HG02973 (cell line): ENCODE data around the gene HUWE1.
"Not testable (repeated sequence)": the region's sequence is repeated elsewhere in the genome, so short reads cannot be mapped to it uniquely, and the experiment has no call there.

Experiments used
- ATAC-seq: cut with Tn5 transposase; IDR thresholded peaks from one replicate; pipeline ENCODE4 v1.9.1; 2021; ENCODE audit warnings: moderate library complexity; ENCODE audit not compliant: unreplicated experiment

The HUWE1 gene

GRCh38 chrX:53616946-53617345 lies 69.6 kb downstream of the HUWE1 start:
- ATAC-seq, result no peak

GRCh38 chrX:53606456-53606855 lies 80.1 kb downstream of the HUWE1 start:
- ATAC-seq, result no peak

GRCh38 chrX:53605004-53605403 lies 81.5 kb downstream of the HUWE1 start:
- no peak for ATAC-seq

- no peak for ATAC-seq
Measured at GRCh38 chrX:53599781-53600396, 86.6 kb downstream of the HUWE1 start.

GRCh38 chrX:53598169-53598568 lies 88.3 kb downstream of the HUWE1 start:
- ATAC-seq, result no peak

- no peak for ATAC-seq
Measured at GRCh38 chrX:53595266-53595810, 91.2 kb downstream of the HUWE1 start.

GRCh38 chrX:53594354-53594753 lies 92.2 kb downstream of the HUWE1 start:
- no peak for ATAC-seq

GRCh38 chrX:53587795-53588420 lies 98.6 kb downstream of the HUWE1 start:
- ATAC-seq, result no peak

- ATAC-seq, result no peak
Measured at GRCh38 chrX:53584891-53585290, 101.6 kb downstream of the HUWE1 start.

GRCh38 chrX:53583571-53583970 lies 102.9 kb downstream of the HUWE1 start:
- no peak for ATAC-seq

- ATAC-seq, result no peak
Measured at GRCh38 chrX:53580742-53581504, 105.6 kb downstream of the HUWE1 start.

GRCh38 chrX:53571494-53571893 lies 115.0 kb downstream of the HUWE1 start:
- ATAC-seq, result no peak

- ATAC-seq, result no peak
Measured at GRCh38 chrX:53563324-53563723, 123.2 kb downstream of the HUWE1 start.

- no peak for ATAC-seq
Measured at GRCh38 chrX:53561912-53562311, 124.6 kb downstream of the HUWE1 start.

- no peak for ATAC-seq
Measured at GRCh38 chrX:53558646-53559045, 127.9 kb downstream of the HUWE1 start.

GRCh38 chrX:53556868-53557267 lies 129.7 kb downstream of the HUWE1 start:
- ATAC-seq, result no peak

- no peak for ATAC-seq
Measured at GRCh38 chrX:53550756-53551463, 135.6 kb downstream of the HUWE1 start.

GRCh38 chrX:53547668-53548067 lies 138.9 kb downstream of the HUWE1 start:
- no peak for ATAC-seq

- no peak for ATAC-seq
Measured at GRCh38 chrX:53544936-53545335, 141.6 kb downstream of the HUWE1 start.

- ATAC-seq, result no peak
Measured at GRCh38 chrX:53538781-53539180, 147.7 kb downstream of the HUWE1 start.

- not testable (repeated sequence) for ATAC-seq
Measured at GRCh38 chrX:53531255-53531966, 155.1 kb downstream of the HUWE1 start.
